Measurements from ENCODE around the gene SCARB1. TPM values are rescaled to one million over a fixed set of nuclear protein-coding genes. Genes with fewer than 3 reads are reported as not detected.

The SCARB1 gene
- total RNA-seq, 1 donor from 2014 or later, result 11.1 TPM

GRCh38 chr12:124844411-124845397 lies 19.0 kb downstream of the SCARB1 start:
- no peak overlapping the region for H3K27ac ChIP-seq (replicated peaks)
- H3K27me3 ChIP-seq (ENCODE audit: low read depth), result no peaks in the 10 kb centered on the region
- H3K9me3 ChIP-seq (replicated peaks), result no peaks in the 10 kb centered on the region
- no peaks in the 10 kb centered on the region for H3K36me3 ChIP-seq
- DNase-seq, result no peak
- TF ChIP-seq CTCF (IDR thresholded peaks at IDR 0.05; ENCODE audit: borderline replicate concordance), result no peak
- no peak overlapping the region for H3K4me3 ChIP-seq
- intact Hi-C loops (cut with micrococcal nuclease), result no loop called here
- H3K4me1 ChIP-seq, result peaks cover 52% of the 10 kb centered on the region

GRCh38 chr12:124842800-124843510 lies 20.7 kb downstream of the SCARB1 start:
- Histone ChIP-seq H3K9me3 (replicated peaks) (no peaks in the 10 kb centered on the region), H3K27ac (replicated peaks) (peak overlapping the region; percentile 70), H3K36me3 (no peaks in the 10 kb centered on the region), H3K27me3 (ENCODE audit: low read depth) (no peaks in the 10 kb centered on the region), H3K4me1 (peaks cover 45% of the 10 kb centered on the region), H3K4me3 (no peak overlapping the region)
- intact Hi-C loops (cut with micrococcal nuclease), result no loop called here
- no peak for TF ChIP-seq CTCF (IDR thresholded peaks at IDR 0.05; ENCODE audit: borderline replicate concordance)
- no peak for DNase-seq

- Histone ChIP-seq H3K27ac (replicated peaks) (peak overlapping the region; percentile 70), H3K4me3 (no peak overlapping the region), H3K4me1 (peaks cover 43% of the 10 kb centered on the region), H3K27me3 (ENCODE audit: low read depth) (no peaks in the 10 kb centered on the region), H3K36me3 (no peaks in the 10 kb centered on the region), H3K9me3 (replicated peaks) (no peaks in the 10 kb centered on the region)
- intact Hi-C loops (cut with micrococcal nuclease), result no loop called here
- no peak for DNase-seq
- TF ChIP-seq CTCF (IDR thresholded peaks at IDR 0.05; ENCODE audit: borderline replicate concordance), result no peak
These were observed 21.5 kb downstream of the SCARB1 start for GRCh38 chr12:124842073-124842749.

- no peak overlapping the region for H3K4me3 ChIP-seq
These were observed 22.1 kb downstream of the SCARB1 start for GRCh38 chr12:124841558-124841945.

More at GRCh38 chr12:124841558-124841945, 22.1 kb downstream of the SCARB1 start:
- H3K27ac ChIP-seq (replicated peaks), result peak overlapping the region; percentile 70
- H3K4me1 ChIP-seq, result peaks cover 37% of the 10 kb centered on the region
- H3K36me3 ChIP-seq, result no peaks in the 10 kb centered on the region
- no peak for TF ChIP-seq CTCF (IDR thresholded peaks at IDR 0.05; ENCODE audit: borderline replicate concordance)
- DNase-seq, result no peak
- no peaks in the 10 kb centered on the region for H3K9me3 ChIP-seq (replicated peaks)
- intact Hi-C loops (cut with micrococcal nuclease), result no loop called here
- no peaks in the 10 kb centered on the region for H3K27me3 ChIP-seq (ENCODE audit: low read depth)
